WERI-Rb-1 (cell line): Measurements from ENCODE around the gene RFPL4AL1.
"Not testable (repeated sequence)": the region's sequence is repeated elsewhere in the genome, so short reads cannot be mapped to it uniquely, and the experiment has no call there.

Source experiments
- DNase-seq: peaks from one replicate; pipeline ENCODE4 v3.0.0-alpha.2; 2020
- H3K27ac ChIP-seq: fragments of 250-450 bp; sonication (Bioruptor Pico); 2 replicates; pipeline ENCODE4 v1.5.1; 2020; ENCODE audit warnings: mild to moderate bottlenecking, moderate library complexity
- H3K27me3 ChIP-seq: fragments of 250-450 bp; sonication (Bioruptor Pico); 2 replicates; pipeline ENCODE4 v1.5.1; 2021; ENCODE audit warnings: mild to moderate bottlenecking, low read depth, moderate library complexity; ENCODE audit not compliant: insufficient read depth, severe bottlenecking
- H3K36me3 ChIP-seq: fragments of 250-450 bp; sonication (Bioruptor Pico); 2 replicates; pipeline ENCODE4 v1.5.1; 2020; ENCODE audit warnings: mild to moderate bottlenecking, moderate library complexity
- H3K4me3 ChIP-seq: 2 replicates; pipeline ENCODE4 v1.5.1; 2011; ENCODE audit warnings: low read depth, mild to moderate bottlenecking, control low read depth, low read length
- H3K9me3 ChIP-seq: fragments of 250-450 bp; sonication (Bioruptor Pico); 2 replicates; pipeline ENCODE4 v1.5.1; 2021; ENCODE audit warnings: mild to moderate bottlenecking, moderate library complexity; ENCODE audit not compliant: severe bottlenecking
- TF ChIP-seq, protein P1 (sequence below): IDR thresholded peaks from 2 replicates; pipeline ENCODE4 v1.5.1; 2011; ENCODE audit warnings: low read depth, mild to moderate bottlenecking, control low read depth, inconsistent platforms, low read length

The RFPL4AL1 gene

DNA sequence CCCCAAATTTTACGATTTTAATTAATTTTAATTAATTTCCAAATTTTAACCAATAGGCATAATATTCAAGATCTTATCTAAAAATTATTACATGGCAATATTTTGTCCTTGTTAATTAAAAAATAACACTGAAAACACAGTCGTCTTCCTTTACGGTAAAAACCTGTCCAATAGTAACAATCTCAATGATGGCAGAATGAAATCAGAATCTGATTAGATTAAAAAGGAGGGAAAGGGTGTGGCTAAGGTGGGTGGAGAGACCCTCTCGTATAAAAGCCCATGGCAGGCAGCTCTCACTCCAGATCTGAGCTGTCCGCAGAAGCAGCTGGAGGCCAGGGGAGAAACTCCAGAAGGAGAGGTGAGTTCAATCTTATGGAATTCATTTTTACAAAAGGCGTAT lies at the start of gene RFPL4AL1:
RFPL4AL1 (plus strand) TSS at position 301 of the 400 bp plus-strand sequence. CDS start 2,687 bp downstream, outside the sequence.
- not testable (repeated sequence) for H3K4me3 ChIP-seq, H3K27ac ChIP-seq, H3K9me3 ChIP-seq, H3K36me3 ChIP-seq, DNase-seq
- peaks cover 22% of the 10 kb centered on the region for H3K27me3 ChIP-seq

DNA sequence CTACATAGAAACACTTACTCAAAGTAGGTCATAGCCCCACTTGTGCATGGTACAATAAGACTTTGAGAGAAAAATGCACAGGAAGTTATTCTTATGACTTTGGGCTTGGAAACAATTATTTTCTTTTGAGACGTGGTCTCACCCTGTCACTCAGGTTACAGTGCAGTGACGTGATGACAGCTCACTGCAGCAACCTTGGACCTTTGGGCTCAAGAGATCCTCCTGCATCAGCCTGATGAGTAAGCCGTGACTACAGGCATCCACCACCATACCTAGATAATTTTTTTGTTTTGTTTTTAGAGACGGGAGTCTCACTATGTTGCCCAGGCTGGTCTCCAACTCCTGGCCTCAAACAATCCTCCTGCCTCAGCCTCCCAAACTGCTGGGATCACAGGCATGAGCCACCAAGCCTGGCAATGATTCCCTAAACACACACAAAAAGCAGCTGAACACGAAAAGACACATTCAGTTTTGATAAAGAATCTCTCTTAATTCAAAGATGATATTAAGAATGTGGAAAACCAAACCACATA lies 48.6 kb upstream of the RFPL4AL1 start:
- Histone ChIP-seq H3K9me3 (peaks cover 16% of the 10 kb centered on the region), H3K27ac (no peak overlapping the region), H3K27me3 (peaks cover 81% of the 10 kb centered on the region), H3K36me3 (no peaks in the 10 kb centered on the region), H3K4me3 (no peak overlapping the region)
- TF ChIP-seq, protein P1, sequence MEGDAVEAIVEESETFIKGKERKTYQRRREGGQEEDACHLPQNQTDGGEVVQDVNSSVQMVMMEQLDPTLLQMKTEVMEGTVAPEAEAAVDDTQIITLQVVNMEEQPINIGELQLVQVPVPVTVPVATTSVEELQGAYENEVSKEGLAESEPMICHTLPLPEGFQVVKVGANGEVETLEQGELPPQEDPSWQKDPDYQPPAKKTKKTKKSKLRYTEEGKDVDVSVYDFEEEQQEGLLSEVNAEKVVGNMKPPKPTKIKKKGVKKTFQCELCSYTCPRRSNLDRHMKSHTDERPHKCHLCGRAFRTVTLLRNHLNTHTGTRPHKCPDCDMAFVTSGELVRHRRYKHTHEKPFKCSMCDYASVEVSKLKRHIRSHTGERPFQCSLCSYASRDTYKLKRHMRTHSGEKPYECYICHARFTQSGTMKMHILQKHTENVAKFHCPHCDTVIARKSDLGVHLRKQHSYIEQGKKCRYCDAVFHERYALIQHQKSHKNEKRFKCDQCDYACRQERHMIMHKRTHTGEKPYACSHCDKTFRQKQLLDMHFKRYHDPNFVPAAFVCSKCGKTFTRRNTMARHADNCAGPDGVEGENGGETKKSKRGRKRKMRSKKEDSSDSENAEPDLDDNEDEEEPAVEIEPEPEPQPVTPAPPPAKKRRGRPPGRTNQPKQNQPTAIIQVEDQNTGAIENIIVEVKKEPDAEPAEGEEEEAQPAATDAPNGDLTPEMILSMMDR, result no peak
- DNase-seq, result no peak

DNA sequence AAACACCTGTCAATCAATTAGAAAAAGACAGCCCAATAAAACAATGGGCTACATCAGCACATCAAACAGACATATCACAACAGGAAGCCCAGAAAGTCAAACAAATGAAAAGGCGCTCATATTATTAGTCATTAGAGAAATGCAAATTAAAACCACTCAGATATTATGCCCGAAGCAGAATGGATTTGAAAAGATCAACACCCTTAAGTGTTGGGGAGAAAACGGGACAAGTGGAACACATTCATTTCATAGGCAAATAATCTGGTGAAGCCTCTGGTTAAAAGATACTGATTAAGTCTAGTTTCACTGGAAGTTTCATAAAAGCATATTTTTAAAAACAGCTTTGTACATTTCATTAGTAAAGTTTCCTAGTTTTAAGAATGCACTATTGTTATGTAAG lies 48.1 kb upstream of the RFPL4AL1 start:
- H3K36me3 ChIP-seq, result no peaks in the 10 kb centered on the region
- TF ChIP-seq, protein P1, result no peak
- no peak for DNase-seq
- H3K4me3 ChIP-seq, result no peak overlapping the region
- H3K27me3 ChIP-seq, result peaks cover 81% of the 10 kb centered on the region
- H3K9me3 ChIP-seq, result peaks cover 16% of the 10 kb centered on the region
- no peak overlapping the region for H3K27ac ChIP-seq

DNA sequence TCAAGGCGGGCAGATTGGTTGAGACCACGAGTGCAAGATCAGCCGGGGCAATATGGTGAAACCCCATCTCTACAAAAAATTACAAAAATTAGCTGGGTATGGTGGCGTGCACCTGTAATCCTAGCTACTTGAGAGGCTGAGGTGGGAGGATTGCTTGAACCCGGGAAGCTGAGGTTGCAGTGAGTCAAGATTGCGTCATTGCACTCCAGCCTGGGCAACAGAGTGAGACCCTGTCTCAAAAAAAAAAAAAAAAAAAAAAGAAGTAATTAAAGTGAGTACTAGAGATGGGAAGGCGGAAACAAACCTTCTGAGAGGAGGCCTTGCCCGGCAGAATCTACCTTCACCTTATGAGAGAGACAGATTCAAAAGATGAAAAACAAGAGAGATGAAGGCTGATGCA lies 45.4 kb upstream of the RFPL4AL1 start:
- Histone ChIP-seq H3K27me3 (peaks cover 84% of the 10 kb centered on the region), H3K9me3 (peaks cover 16% of the 10 kb centered on the region), H3K36me3 (no peaks in the 10 kb centered on the region), H3K4me3 (no peak overlapping the region), H3K27ac (no peak overlapping the region)
- TF ChIP-seq, protein P1, result no peak
- no peak for DNase-seq

DNA sequence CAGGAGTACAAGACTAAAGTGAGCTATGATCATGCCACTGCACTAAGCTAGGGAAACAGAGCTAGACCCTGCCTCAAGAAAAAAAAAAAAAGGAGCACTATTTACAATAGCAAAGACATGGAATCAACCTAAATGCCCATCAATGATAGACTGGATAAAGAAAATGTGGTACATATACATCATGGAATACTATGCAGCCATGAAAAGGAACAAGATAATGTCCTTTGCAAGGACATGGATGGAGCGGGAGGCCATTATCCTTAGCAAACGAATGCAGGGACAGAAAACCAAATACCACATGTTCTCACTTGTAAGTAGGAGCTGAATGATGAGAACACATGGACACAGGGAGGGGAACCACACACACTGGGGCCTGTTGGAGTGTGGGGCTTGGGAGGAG lies 38.5 kb upstream of the RFPL4AL1 start:
- H3K36me3 ChIP-seq, H3K4me3 ChIP-seq, H3K27ac ChIP-seq, DNase-seq: not testable (repeated sequence)
- H3K27me3 ChIP-seq, result peaks cover 78% of the 10 kb centered on the region
- H3K9me3 ChIP-seq, result peaks cover 13% of the 10 kb centered on the region

DNA sequence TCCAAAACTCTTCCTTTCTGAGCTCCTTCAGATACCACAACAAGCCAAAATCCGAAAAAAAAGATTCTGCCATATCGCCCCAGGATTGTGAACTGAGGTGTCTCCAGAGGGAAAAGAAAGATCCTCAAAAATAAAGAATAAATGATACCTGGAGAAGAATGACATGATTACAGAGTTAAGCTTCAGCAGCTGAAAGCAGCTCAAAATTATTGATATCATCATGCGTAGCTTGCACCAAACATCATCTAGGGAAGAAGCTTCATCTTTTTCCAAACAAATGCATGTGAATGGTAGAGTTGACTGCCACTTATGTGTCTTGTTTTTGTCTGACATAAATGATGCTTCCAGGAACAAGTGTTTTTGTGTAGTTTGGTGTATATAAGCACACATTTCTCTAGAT lies 30.6 kb upstream of the RFPL4AL1 start, which contains the start of gene NLRP9:
NLRP9 (minus strand) TSS at position 101 of the 400 bp plus-strand sequence; CDS start at position 73, 28 bp downstream.
- Histone ChIP-seq H3K27ac (no peak within 1 kb of the TSS), H3K4me3 (no peak within 1 kb of the TSS), H3K27me3 (peaks cover 81% of the 10 kb centered on the region), H3K36me3 (no peaks in the 10 kb centered on the region), H3K9me3 (no peaks in the 10 kb centered on the region)
- DNase-seq, result no peak
- TF ChIP-seq, protein P1, result no peak

DNA sequence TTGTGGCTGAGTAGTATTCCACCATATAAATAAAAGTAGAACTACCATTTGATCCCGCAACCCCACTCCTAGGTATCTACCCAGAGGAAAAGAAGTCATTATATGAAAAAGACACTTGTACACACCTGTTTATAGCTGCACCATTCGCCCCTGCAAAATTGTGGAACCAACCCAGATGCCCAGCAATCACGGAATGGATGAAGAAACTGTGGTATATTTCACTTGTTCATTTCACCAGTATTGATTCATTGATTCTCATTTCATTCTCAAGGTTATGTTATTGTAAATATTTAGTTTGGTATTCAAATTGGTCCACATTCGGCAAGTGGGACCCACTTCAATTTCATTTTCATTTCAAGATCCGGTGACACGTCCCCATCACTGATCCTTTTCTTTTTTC lies 18.2 kb upstream of the RFPL4AL1 start:
- H3K27ac ChIP-seq, result no peak overlapping the region
- H3K27me3 ChIP-seq, result peaks cover 91% of the 10 kb centered on the region
- TF ChIP-seq, protein P1, result no peak
- H3K9me3 ChIP-seq, result no peaks in the 10 kb centered on the region
- H3K4me3 ChIP-seq, result no peak overlapping the region
- H3K36me3 ChIP-seq, result no peaks in the 10 kb centered on the region
- DNase-seq, result no peak
